Measurements from ENCODE around the gene STN1.

The STN1 gene

GRCh38 chr10:103918053-103918846 is at the start of gene STN1:
STN1 (minus strand) TSS chr10:103918184; CDS start chr10:103917594, 590 bp downstream.
- peak; percentile 47 for DNase-seq

GRCh38 chr10:103967448-103968071 is 49.6 kb upstream of the STN1 start:
- no peak for DNase-seq

GRCh38 chr10:103966671-103967447 is 48.9 kb upstream of the STN1 start, which contains the start of gene SLK:
SLK (plus strand) TSS chr10:103967140; CDS start chr10:103967746, 606 bp downstream.
- no peak for DNase-seq

- no peak for DNase-seq
These were observed 42.1 kb upstream of the STN1 start for GRCh38 chr10:103960103-103960502.

- no peak for DNase-seq
These were observed 41.0 kb upstream of the STN1 start for GRCh38 chr10:103958996-103959395.

GRCh38 chr10:103954543-103954942 is 36.6 kb upstream of the STN1 start:
- no peak for DNase-seq

- DNase-seq: no peak
These were observed 34.0 kb upstream of the STN1 start for GRCh38 chr10:103951942-103952341.

- no peak for DNase-seq
These were observed 33.2 kb upstream of the STN1 start for GRCh38 chr10:103951183-103951582.

- no peak for DNase-seq
These were observed 31.7 kb upstream of the STN1 start for GRCh38 chr10:103949728-103950127.

- DNase-seq: no peak
These were observed 30.0 kb upstream of the STN1 start for GRCh38 chr10:103947799-103948516.

GRCh38 chr10:103942866-103943265 is 24.9 kb upstream of the STN1 start:
- DNase-seq: no peak

- no peak for DNase-seq
These were observed 23.8 kb upstream of the STN1 start for GRCh38 chr10:103941801-103942200.

- DNase-seq: no peak
These were observed 21.5 kb upstream of the STN1 start for GRCh38 chr10:103939522-103939921.

GRCh38 chr10:103936022-103936421 is 18.0 kb upstream of the STN1 start:
- no peak for DNase-seq

GRCh38 chr10:103934308-103934707 is 16.3 kb upstream of the STN1 start:
- no peak for DNase-seq

GRCh38 chr10:103933557-103934121 is 15.7 kb upstream of the STN1 start:
- no peak for DNase-seq

- DNase-seq: no peak
These were observed 15.0 kb upstream of the STN1 start for GRCh38 chr10:103932971-103933370.

- no peak for DNase-seq
These were observed 14.3 kb upstream of the STN1 start for GRCh38 chr10:103932271-103932670.

- no peak for DNase-seq
These were observed 13.6 kb upstream of the STN1 start for GRCh38 chr10:103931603-103932002.

- no peak for DNase-seq
These were observed 12.9 kb upstream of the STN1 start for GRCh38 chr10:103930881-103931280.

- DNase-seq: no peak
These were observed 12.5 kb upstream of the STN1 start for GRCh38 chr10:103930449-103930848.

- DNase-seq: no peak
These were observed 11.5 kb upstream of the STN1 start for GRCh38 chr10:103929381-103929921.

All from NCI-H2081 treated with DMSO at 0.1 percent for 48 hours (cell line).